ENCODE results near the gene CDK5RAP2.

- no peak for TF ChIP-seq CTCF (IDR thresholded peaks at IDR 0.05; ENCODE audit: low read depth, low read length)
- TF ChIP-seq EZH2phosphoT487 (IDR thresholded peaks at IDR 0.05; ENCODE audit: low read depth): no peak
These were observed 147.4 kb downstream of the CDK5RAP2 start for GRCh38 chr9:120432600-120432999.
